ENCODE measurements around the gene GTF2A1. TPM values are rescaled to one million over a fixed set of nuclear protein-coding genes. Genes with fewer than 3 reads are reported as not detected.
"Not testable (repeated sequence)": the region's sequence is repeated elsewhere in the genome, so short reads cannot be mapped to it uniquely, and the experiment has no call there.

Gene GTF2A1
- total RNA-seq, 1 donor from 2014 or later, result 40.0 TPM

DNA sequence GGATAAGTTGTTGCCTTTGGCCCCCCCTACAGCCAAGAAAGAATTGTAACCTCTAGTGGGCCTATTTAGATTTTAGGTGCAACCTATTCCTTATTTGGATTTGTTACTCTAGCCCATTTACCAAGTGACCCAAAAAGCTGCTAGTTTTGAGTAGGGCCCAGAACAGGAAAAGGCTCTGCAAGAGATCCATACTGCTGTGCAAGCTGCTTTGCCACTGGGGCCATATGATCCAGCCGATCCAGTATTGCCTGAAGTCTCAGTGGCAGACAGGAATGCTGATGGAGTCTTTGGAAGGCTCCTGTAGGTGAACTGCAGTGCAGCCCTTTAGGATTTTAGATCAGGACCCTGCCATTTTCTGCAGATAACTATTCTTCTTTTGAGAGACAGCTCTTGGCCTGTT lies 12.9 kb upstream of the GTF2A1 start:
- intact Hi-C loops (cut with micrococcal nuclease), result no loop called here

DNA sequence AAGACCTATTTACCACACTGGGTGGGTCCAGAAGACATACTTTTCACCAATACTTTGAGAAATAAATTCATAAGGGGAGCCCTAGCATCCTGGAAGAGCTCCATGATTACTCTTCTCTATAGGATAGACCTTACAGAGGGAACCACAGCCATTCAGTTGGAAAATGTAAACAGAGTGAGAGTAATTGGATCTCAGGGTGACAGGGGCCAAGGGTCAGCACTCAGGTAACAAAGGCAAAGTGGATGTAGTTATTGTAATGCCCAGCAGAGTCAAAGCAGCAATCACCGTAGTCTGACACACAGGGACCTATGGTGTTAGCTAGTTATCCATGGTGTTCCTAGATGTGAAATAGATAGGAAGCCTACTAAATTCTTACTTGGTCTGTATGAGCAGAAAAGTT lies 10.8 kb upstream of the GTF2A1 start:
- intact Hi-C loops (cut with micrococcal nuclease), result no loop called here

DNA sequence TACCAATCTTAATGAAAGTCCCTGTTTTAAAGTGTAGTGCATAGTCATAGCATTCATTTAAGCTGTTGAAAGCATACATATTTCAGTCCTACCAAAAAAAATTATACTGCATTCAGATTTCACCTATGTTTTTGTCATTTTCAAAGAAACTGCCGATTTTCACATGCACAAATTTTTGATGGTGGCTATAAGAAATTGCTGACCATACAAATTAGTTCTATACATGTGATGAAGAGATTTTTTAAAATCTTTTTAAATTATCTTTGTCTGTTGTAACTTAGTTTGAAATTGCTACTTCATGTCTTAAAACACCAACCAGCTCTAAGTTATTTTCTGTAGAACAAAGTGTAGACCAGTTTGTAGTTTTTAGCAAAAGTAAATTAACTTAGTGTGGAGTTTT lies 3.5 kb upstream of the GTF2A1 start:
- intact Hi-C loops (cut with micrococcal nuclease), result no loop called here

GRCh38 chr14:81223788-81224187 lies 3.0 kb upstream of the GTF2A1 start:
- intact Hi-C loops (cut with micrococcal nuclease), result not testable (repeated sequence)

DNA sequence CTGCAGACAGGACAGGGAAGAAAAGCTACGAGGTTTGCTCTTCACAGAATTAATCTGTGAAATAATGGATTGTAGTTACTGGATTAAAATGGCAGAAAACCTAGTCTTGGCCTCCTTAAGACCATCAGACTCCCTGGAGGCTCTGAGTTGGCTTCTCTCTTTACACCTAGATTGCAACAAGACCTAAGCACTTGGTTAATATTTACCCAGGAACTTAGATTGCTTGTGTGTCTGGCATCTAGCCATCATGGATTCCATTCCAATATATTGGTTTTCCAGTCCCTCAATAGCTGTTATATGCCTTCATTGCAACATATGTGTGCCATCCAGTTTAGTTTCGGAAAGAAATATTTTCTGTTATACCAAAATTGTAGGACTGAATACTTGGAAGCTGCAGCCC lies 1.9 kb upstream of the GTF2A1 start:
- intact Hi-C loops (cut with micrococcal nuclease), result no loop called here

- intact Hi-C loops (cut with micrococcal nuclease), result no loop called here
Observed at GRCh38 chr14:81222126-81222525, 1.4 kb upstream of the GTF2A1 start.

DNA sequence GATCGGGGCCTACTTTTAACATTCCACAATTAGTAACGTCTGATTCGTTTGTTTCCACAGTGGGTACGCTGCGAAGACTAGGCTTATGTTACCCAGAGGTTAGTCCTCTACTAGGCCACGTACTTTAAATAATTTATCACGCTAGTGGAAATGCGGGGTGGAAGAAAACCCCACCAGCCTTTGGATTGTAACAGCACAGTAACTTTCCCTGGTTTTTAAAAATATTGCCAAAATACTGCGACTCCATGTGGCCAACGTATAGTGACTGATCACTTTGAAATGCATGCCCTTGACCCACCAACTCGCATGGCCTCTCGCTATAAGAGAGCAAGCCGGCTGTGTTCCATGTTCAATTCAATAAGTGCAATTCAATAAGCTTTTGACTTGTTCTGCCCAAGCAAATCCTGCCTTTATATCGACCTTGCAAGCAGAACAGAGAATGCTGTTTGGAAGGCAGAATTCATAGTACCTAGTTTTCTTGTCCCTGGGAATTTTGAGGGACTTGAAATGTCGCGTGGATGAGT lies 882 bp upstream of the GTF2A1 start:
- intact Hi-C loops (cut with micrococcal nuclease), result loop anchor here (1.0 to 2.0 kb wide), 6 partner anchors 243 to 312 kb away; partner anchors contain the start of genes CEP128 and SEL1L

GRCh38 chr14:81220580-81220829 lies 254 bp downstream of the GTF2A1 start:
- intact Hi-C loops (cut with micrococcal nuclease), result loop anchor here (1.0 to 2.0 kb wide), 4 partner anchors 233 to 290 kb away; no protein-coding TSS in a partner anchor

DNA sequence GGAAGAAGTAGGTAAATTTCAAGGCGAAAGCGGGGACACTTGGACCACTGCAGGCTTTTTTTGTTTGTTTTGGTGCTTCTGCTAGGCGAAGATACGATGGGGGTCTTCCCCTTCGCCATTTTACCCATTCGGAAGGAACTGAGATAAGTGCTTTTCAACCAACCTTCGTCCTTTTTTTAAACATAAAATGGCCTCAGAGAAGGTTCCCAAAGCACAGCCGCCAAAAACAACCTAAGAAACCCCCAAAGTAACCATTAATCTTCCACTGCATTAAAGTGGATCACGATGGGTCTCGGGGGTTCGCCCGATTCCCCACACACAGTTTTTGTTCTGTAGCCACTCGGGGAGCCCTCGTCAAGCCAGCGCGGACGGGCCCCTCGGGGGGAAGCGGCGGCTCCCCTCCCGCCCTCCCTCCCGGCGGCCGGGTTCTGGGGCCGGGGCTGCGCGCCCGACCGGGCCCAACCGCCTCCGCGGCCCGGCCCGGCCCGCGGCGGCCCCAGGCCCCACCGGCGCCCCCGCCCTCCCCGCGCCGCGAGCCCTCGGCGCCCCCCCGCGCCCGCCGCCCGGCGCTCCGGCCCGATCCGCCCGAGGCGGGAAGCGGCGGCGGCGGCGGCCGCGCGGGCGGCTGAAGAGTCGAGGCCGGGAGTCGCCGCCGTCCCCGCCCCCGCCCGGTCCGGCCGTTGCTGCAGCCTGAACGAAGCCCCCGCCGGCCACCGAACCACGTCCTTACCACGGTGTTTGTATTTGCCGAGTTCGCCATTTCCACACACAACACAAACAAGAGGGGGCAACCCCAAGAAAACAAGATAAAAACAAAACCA lies 790 bp downstream of the GTF2A1 start:
- intact Hi-C loops (cut with micrococcal nuclease), result loop anchor here (1.0 to 2.0 kb wide), 7 partner anchors 19 to 289 kb away; no protein-coding TSS in a partner anchor

GRCh38 chr14:81219210-81219758 lies 1.5 kb downstream of the GTF2A1 start:
- intact Hi-C loops (cut with micrococcal nuclease), result loop anchor here (1.0 to 2.0 kb wide), 3 partner anchors 18 to 49 kb away; no protein-coding TSS in a partner anchor

DNA sequence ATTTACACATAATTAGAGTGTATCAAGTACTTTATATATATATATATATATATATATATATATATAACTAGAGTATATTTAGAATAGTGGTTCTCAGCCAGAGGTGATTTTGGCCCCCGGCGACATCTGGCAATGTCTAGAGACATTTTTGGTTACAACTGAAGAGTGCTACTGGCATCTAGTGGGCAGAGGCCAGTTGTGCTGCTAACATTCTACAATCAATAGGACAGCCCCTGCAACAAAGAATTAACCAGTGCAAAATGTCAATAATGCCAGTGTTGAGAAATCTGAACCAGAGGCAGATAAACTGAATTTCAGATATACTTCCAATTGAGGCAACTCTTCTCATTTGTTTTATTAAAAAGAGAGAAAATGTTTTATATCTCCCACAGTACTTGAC lies 8.9 kb downstream of the GTF2A1 start:
- intact Hi-C loops (cut with micrococcal nuclease), result loop anchor here (1.0 kb wide), 1 partner anchor 216 kb away; no protein-coding TSS in a partner anchor

GRCh38 chr14:81209167-81209836 lies 11.5 kb downstream of the GTF2A1 start:
- intact Hi-C loops (cut with micrococcal nuclease), result no loop called here

DNA sequence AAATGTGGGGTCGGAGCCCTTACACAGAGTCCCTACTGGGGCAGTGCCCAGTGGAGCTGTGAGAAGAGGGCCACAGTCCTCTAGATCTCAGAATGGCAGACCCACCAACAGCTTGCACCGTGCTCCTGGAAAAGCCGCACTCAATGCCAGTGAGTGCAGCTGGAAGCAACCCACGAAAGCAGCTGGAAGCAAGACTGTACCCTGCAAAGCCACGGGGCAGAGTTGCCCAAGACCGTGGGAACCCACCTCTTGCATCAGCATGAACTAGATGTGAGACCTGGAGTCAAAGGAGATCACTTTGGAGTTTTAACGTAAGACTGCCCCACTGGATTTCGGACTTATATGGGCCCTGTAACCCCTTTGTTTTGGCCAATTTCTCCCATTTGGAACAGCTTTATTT lies 12.3 kb downstream of the GTF2A1 start:
- intact Hi-C loops (cut with micrococcal nuclease), result no loop called here

DNA sequence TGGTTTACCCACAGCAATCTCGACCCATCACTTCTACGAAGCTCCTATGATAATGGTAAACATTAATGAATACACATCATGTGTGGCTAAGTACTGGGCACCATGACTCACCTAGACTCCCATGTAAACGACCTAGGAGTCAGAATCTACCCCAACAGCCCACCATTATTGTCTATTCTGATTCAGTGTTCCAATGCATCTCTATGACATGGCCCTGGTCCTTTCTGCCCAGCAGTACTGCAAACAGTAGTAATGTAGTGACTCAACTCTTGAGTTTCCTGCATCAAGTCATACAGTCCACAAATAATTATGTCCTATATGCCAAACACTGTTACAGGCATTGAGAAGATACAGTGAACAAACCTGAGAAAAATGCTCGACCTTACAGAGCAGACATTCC lies 14.6 kb downstream of the GTF2A1 start:
- intact Hi-C loops (cut with micrococcal nuclease), result no loop called here

DNA sequence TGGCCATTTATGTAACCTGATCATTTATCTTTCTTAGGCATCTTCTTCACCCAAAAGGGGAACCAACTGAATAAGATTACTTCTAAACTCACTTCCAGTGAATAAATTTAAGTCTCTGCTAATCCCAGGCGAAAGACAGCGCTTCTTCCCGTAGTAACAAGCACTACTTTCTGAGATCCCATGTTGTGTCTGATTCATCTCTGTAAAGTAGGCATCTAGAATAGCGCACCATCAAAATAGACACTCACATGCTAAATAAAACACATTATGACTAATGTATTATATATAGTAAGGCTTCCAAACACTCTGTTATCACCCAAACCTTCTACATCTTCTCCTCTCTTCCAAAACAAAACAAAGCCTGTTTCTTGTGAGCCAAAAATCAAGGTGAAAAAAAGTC lies 15.1 kb downstream of the GTF2A1 start:
- intact Hi-C loops (cut with micrococcal nuclease), result no loop called here

DNA sequence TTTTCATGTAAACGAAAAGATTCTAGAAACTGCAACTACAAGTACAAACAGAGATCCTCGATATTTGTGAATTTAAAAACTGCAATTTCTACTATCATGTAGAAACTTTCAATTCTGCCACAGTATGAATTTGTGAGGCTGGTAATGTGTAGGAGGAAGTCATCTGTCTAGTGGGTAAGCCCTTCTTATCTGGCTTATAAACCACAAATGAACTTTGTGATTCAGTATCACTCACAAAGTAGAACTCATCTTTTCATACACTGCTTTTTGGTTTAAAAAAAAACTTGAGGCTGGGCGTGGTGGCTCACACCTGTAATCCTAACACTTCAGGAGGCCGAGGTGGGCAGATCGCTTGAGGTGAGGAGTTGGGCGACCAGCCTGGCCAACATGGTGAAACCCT lies 20.7 kb downstream of the GTF2A1 start:
- intact Hi-C loops (cut with micrococcal nuclease), result loop anchor here (2.0 kb wide), 1 partner anchor 19 kb away; no protein-coding TSS in a partner anchor

- intact Hi-C loops (cut with micrococcal nuclease), result no loop called here
Observed at GRCh38 chr14:81199084-81199483, 21.7 kb downstream of the GTF2A1 start.

GRCh38 chr14:81198651-81199050 lies 22.1 kb downstream of the GTF2A1 start:
- intact Hi-C loops (cut with micrococcal nuclease), result no loop called here

- intact Hi-C loops (cut with micrococcal nuclease), result no loop called here
Observed at GRCh38 chr14:81193924-81194633, 26.7 kb downstream of the GTF2A1 start.

GRCh38 chr14:81192594-81192993 lies 28.2 kb downstream of the GTF2A1 start:
- intact Hi-C loops (cut with micrococcal nuclease), result no loop called here

GRCh38 chr14:81187832-81188522 lies 32.8 kb downstream of the GTF2A1 start:
- intact Hi-C loops (cut with micrococcal nuclease), result loop anchor here (1.0 to 2.0 kb wide), 2 partner anchors 17 to 31 kb away; no protein-coding TSS in a partner anchor

Data from T-helper 2 cell treated with Interferon-gamma antibody and Interleukin-4, amounts not matched to agents 100 ng/mL and 5 ng/mL, for 36 hours (primary cell).